ENCODE results near the gene GBF1.

DNA sequence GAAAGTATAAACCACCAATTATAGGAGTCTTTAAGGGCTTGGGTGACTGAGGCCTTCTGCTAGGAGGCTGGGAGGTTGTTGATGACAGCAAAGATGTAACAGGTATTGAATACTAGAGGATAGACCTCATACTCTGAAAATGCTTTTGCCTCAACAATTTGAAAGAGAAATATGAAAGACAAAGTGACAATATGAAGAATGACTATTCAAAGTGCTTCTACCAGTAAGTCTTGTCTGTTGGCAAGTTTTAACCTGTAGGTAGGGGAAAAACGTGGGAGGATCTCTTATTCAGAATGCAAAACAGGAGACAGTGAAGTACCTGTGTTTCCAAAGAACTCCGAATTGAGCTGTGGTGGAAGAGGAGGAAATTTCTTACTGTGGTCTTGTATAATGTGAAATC is 38.2 kb downstream of the GBF1 start:
- no peak for TF ChIP-seq POLR2AphosphoS5 (IDR thresholded peaks at IDR 0.05; ENCODE audit: low read depth, low read length)
- no peak for TF ChIP-seq CTCF (IDR thresholded peaks at IDR 0.05)
- no peak for TF ChIP-seq TEAD4 (IDR thresholded peaks at IDR 0.05; ENCODE audit: borderline replicate concordance, insufficient read depth)
- TF ChIP-seq, protein P1, sequence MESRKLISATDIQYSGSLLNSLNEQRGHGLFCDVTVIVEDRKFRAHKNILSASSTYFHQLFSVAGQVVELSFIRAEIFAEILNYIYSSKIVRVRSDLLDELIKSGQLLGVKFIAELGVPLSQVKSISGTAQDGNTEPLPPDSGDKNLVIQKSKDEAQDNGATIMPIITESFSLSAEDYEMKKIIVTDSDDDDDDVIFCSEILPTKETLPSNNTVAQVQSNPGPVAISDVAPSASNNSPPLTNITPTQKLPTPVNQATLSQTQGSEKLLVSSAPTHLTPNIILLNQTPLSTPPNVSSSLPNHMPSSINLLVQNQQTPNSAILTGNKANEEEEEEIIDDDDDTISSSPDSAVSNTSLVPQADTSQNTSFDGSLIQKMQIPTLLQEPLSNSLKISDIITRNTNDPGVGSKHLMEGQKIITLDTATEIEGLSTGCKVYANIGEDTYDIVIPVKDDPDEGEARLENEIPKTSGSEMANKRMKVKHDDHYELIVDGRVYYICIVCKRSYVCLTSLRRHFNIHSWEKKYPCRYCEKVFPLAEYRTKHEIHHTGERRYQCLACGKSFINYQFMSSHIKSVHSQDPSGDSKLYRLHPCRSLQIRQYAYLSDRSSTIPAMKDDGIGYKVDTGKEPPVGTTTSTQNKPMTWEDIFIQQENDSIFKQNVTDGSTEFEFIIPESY (IDR thresholded peaks at IDR 0.05; ENCODE audit: borderline replicate concordance, low read depth) = no peak
- TF ChIP-seq CHD2 (IDR thresholded peaks at IDR 0.05; ENCODE audit: low read length, partially characterized antibody) = no peak
- no peak for TF ChIP-seq SIN3A (IDR thresholded peaks at IDR 0.05; ENCODE audit: borderline replicate concordance, low read depth, low read length)
- TF ChIP-seq YY1 (IDR thresholded peaks at IDR 0.05; ENCODE audit: low read depth) = no peak
- TF ChIP-seq TAF1 (IDR thresholded peaks at IDR 0.05; ENCODE audit: borderline replicate concordance, low read depth, low read length) = no peak
- TF ChIP-seq, protein P2, sequence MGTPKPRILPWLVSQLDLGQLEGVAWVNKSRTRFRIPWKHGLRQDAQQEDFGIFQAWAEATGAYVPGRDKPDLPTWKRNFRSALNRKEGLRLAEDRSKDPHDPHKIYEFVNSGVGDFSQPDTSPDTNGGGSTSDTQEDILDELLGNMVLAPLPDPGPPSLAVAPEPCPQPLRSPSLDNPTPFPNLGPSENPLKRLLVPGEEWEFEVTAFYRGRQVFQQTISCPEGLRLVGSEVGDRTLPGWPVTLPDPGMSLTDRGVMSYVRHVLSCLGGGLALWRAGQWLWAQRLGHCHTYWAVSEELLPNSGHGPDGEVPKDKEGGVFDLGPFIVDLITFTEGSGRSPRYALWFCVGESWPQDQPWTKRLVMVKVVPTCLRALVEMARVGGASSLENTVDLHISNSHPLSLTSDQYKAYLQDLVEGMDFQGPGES (IDR thresholded peaks at IDR 0.05; ENCODE audit: low read depth, low read length) = no peak
- no peak for TF ChIP-seq NFIC (IDR thresholded peaks at IDR 0.05; ENCODE audit: borderline replicate concordance)
- TF ChIP-seq JUND (IDR thresholded peaks at IDR 0.05) = no peak
- TF ChIP-seq RFX5 (IDR thresholded peaks at IDR 0.05; ENCODE audit: low read length) = no peak
- TF ChIP-seq EZH2phosphoT487 (IDR thresholded peaks at IDR 0.05; ENCODE audit: borderline replicate concordance, low read depth) = no peak
